Keratinocyte (primary cell): ENCODE data around the gene AMN. TPM values are rescaled to one million over a fixed set of nuclear protein-coding genes. Genes with fewer than 3 reads are reported as not detected.

Experiments
- DNase-seq: peaks from one replicate; pipeline ENCODE4 v3.0.0-alpha.2; 2011; ENCODE audit warnings: low read depth, missing footprints, low spot score
- FAIRE-seq: peaks from 2 replicates; lab custom pipeline; 2011; peaks lifted over from hg19 to GRCh38; lab: Jason Lieb, UNC
- H2AFZ ChIP-seq: 2 replicates; pipeline ENCODE4 v1.6.0; 2012; ENCODE audit warnings: low read length, control low read depth, inconsistent platforms; ENCODE audit not compliant: control insufficient read depth
- H3K27ac ChIP-seq: 2 replicates; pipeline ENCODE4 v1.5.1; 2011; ENCODE audit warnings: low read length; ENCODE audit not compliant: control insufficient read depth, insufficient read depth
- H3K27me3 ChIP-seq: 3 replicates; pipeline ENCODE4 v1.6.0; 2011; ENCODE audit warnings: low read length; ENCODE audit not compliant: control insufficient read depth, insufficient read depth; ENCODE audit errors: extremely low read depth
- H3K36me3 ChIP-seq, 2 experiments: 2 replicates in 1 of 2; 3 replicates in 1 of 2; pipeline ENCODE4 v1.5.1; 2011; ENCODE audit warnings: low read length in 2 of 2, mild to moderate bottlenecking in 1 of 2; ENCODE audit not compliant: control insufficient read depth in 2 of 2, insufficient read depth in 2 of 2; ENCODE audit errors: extremely low read depth in 1 of 2
- H3K4me1 ChIP-seq: 3 replicates; pipeline ENCODE4 v1.5.1; 2011; ENCODE audit warnings: low read length; ENCODE audit not compliant: control insufficient read depth, insufficient read depth; ENCODE audit errors: extremely low read depth
- H3K4me2 ChIP-seq: 3 replicates; pipeline ENCODE4 v1.6.0; 2011; ENCODE audit warnings: low read depth, low read length; ENCODE audit not compliant: control insufficient read depth, insufficient read depth; ENCODE audit errors: extremely low read depth
- H3K4me3 ChIP-seq, 3 experiments: fragments of 200-600 bp in 1 of 3; sonication (generic) in 1 of 3; 2 replicates in 2 of 3; 3 replicates in 1 of 3; pipeline ENCODE4 v1.5.1; 2011 to 2016; ENCODE audit warnings: low read length in 3 of 3, mild to moderate bottlenecking in 3 of 3, control low read depth in 2 of 3, inconsistent platforms in 1 of 3, low read depth in 1 of 3, mixed read lengths in 1 of 3, mixed run types in 1 of 3, moderate library complexity in 1 of 3; ENCODE audit not compliant: control insufficient read depth in 2 of 3, insufficient read depth in 2 of 3; ENCODE audit errors: extremely low read depth in 1 of 3
- H3K79me2 ChIP-seq: 2 replicates; pipeline ENCODE4 v1.6.0; 2012; ENCODE audit warnings: low read length; ENCODE audit not compliant: control insufficient read depth, insufficient read depth
- H3K9ac ChIP-seq: 3 replicates; pipeline ENCODE4 v1.6.0; 2011; ENCODE audit warnings: low read length; ENCODE audit not compliant: control insufficient read depth, insufficient read depth; ENCODE audit errors: extremely low read depth
- H3K9me1 ChIP-seq: 3 replicates; pipeline ENCODE4 v1.6.0; 2011; ENCODE audit warnings: low read length; ENCODE audit not compliant: control insufficient read depth, insufficient read depth; ENCODE audit errors: extremely low read depth
- H3K9me3 ChIP-seq: 2 replicates; pipeline ENCODE4 v1.5.1; 2012; ENCODE audit warnings: low read depth, low read length; ENCODE audit not compliant: control insufficient read depth
- H4K20me1 ChIP-seq: 3 replicates; pipeline ENCODE4 v1.6.0; 2011; ENCODE audit warnings: low read length; ENCODE audit not compliant: control insufficient read depth, insufficient read depth; ENCODE audit errors: extremely low read depth
- CTCF ChIP-seq, 3 experiments: IDR thresholded peaks in 1 of 3; conservative IDR thresholded peaks in 1 of 3; optimal IDR thresholded peaks in 1 of 3; 2 replicates in 2 of 3; 3 replicates in 1 of 3; pipeline versions ENCODE3 to v1.5.1; 2011; ENCODE audit warnings: low read length in 3 of 3, mild to moderate bottlenecking in 3 of 3, moderate library complexity in 2 of 3, control low read depth in 1 of 3, inconsistent platforms in 1 of 3; ENCODE audit not compliant: insufficient read depth in 2 of 3; ENCODE audit errors: extremely low read depth in 1 of 3
- EZH2 ChIP-seq: IDR thresholded peaks from one replicate; pipeline ENCODE4 v1.6.1; 2012; ENCODE audit warnings: inconsistent platforms, mild to moderate bottlenecking, low read length, moderate library complexity
- dilution Hi-C: fragments of 300-500 bp; cut with MboI; formaldehyde crosslinking; loops from one replicate; pipeline ENCODE4 v1.7.0; 2020; ENCODE audit warnings: low sequenced_read_pairs; ENCODE audit not compliant: extremely low pct_ligation_motif_present
- polyA plus RNA-seq, 5 experiments: library from polyadenylated mRNA; depleted of rRNA in 3 of 5; stranded (reverse) in 3 of 5; stranded (forward) in 1 of 5; unstranded in 1 of 5; fragments of >200 nt; gene quantifications; 1 replicate in 1 of 5; 2 replicates in 3 of 5; 3 replicates in 1 of 5; pipeline versions ENCODE4 v1.2.1 to v1.2.3, GENCODE V29; 2011 to 2012; ENCODE audit warnings: missing spikeins in 2 of 5, low read depth in 1 of 5, low replicate concordance in 1 of 5

Gene AMN
- polyA plus RNA-seq, 1 donor (not counting 4 experiments of a cell fraction or from before 2014, with no cell fraction given): 0.22 TPM

GRCh38 chr14:102908766-102909455, 13.6 kb upstream of the AMN start:
- H3K4me1 ChIP-seq: no peaks in the 10 kb centered on the region
- no peak for TF ChIP-seq CTCF (optimal IDR thresholded peaks at IDR 0.05 in 1 of 3, IDR thresholded peaks at IDR 0.05 in 1 of 3, conservative IDR thresholded peaks at IDR 0.05 in 1 of 3; ENCODE audit: extremely low read depth in 1 of 3, insufficient read depth in 2 of 3, low read length in 3 of 3)
- no peak for TF ChIP-seq EZH2
- no peaks in the 10 kb centered on the region for H3K9me1 ChIP-seq
- dilution Hi-C loops: no loop called here
- H4K20me1 ChIP-seq: no peaks in the 10 kb centered on the region
- H3K9ac ChIP-seq: no peak overlapping the region
- H3K9me3 ChIP-seq: no peaks in the 10 kb centered on the region
- no peak overlapping the region for H2AFZ ChIP-seq
- H3K27me3 ChIP-seq: no peaks in the 10 kb centered on the region
- FAIRE-seq (no peak), DNase-seq (no peak)
- H3K79me2 ChIP-seq: no peaks in the 10 kb centered on the region
- H3K27ac ChIP-seq: no peak overlapping the region
- peaks cover 0 to 10% of the 10 kb centered on the region in 2 experiments for H3K36me3 ChIP-seq
- H3K4me2 ChIP-seq: no peak overlapping the region
- H3K4me3 ChIP-seq: no peak overlapping the region

DNA sequence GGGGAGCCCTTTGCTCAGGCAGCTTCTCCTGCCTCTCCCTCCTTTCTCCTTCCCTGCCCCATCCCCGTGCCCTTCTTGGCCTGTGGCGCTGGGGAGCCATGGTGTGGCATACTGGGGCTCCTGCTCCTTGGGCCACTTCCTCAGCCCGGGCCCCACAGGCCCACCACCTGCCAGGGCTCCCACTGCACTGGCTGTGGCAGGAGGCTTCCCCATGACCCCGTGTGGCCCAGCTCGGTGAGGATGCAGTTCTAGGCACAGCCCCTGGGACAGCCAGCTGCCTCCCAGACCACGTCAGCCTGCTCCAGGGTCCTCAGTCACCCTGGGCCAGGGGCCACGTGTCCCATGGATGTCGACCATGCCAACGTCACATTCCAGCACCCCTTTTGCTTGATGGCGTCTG, 13.0 kb upstream of the AMN start:
- Histone ChIP-seq H3K79me2 (no peaks in the 10 kb centered on the region), H3K27ac (no peak overlapping the region), H3K36me3 (peaks cover 0 to 7% of the 10 kb centered on the region in 2 experiments), H2AFZ (no peak overlapping the region), H3K4me1 (no peaks in the 10 kb centered on the region), H3K9me3 (no peaks in the 10 kb centered on the region), H3K9ac (no peak overlapping the region), H3K4me2 (no peak overlapping the region), H3K27me3 (no peaks in the 10 kb centered on the region), H4K20me1 (no peaks in the 10 kb centered on the region), H3K4me3 (no peak overlapping the region), H3K9me1 (no peaks in the 10 kb centered on the region)
- FAIRE-seq: no peak
- TF ChIP-seq EZH2 (no peak), CTCF (optimal IDR thresholded peaks at IDR 0.05 in 1 of 3, IDR thresholded peaks at IDR 0.05 in 1 of 3, conservative IDR thresholded peaks at IDR 0.05 in 1 of 3; ENCODE audit: extremely low read depth in 1 of 3, insufficient read depth in 2 of 3, low read length in 3 of 3) (no peak)
- dilution Hi-C loops: no loop called here
- DNase-seq: no peak
